Skin of body (tissue), 2 donors: ENCODE results near the gene PTH. TPM values are rescaled to one million over a fixed set of nuclear protein-coding genes. Genes with fewer than 3 reads are reported as not detected.

Experiments used
- DNase-seq: peaks from one replicate; lab custom pipeline; 2025; lab: John Stamatoyannopoulos, UW
- total RNA-seq: library from RNA; depleted of rRNA; stranded (reverse); fragments of >200 nt; gene quantifications from one replicate; pipeline ENCODE4 v1.2.3, GENCODE V29; 2014

The PTH gene
- total RNA-seq = not detected

DNA sequence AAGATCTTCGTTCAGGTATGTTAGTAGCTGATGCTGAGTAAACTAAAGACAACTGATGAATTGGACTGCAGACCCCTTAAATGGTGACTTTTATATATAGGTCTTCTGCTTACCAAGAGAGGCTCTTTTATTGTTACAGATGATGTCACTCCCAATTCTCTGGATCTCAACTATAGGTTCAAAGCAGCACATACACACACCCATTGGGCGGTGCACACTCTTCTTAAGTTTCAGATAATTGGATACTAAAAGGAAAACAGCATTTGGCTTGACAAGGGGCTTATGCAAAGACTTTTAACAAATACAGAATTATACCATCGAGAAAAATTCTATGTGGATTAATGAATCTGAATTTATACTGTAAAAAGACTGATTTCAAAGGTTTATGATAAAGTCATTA is at the start of gene PTH:
Gene PTH, minus strand, starts transcription at position 69 of the 400 bp plus-strand sequence. CDS start 3,142 bp downstream, outside the sequence.
- DNase-seq = no peak

DNA sequence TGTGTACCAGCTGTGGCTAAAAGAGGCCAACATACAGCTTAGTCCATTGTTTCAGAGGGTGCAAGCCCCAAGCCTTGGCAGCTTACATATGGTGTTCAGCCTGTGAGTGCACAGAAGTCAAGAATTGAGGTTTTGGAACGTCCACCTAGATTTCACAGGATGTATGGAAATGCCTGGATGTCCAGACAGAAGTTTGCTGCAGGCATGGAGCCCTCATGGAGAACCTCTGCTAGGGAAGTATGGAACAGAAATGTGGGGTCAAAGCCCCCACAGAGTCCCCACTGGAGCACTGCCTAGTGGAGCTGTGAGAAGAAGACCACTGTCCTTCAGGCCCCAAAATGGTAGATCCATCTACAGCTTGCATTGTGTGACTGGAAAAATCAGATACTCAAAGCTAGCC is 42.2 kb upstream of the PTH start:
- no peak for DNase-seq

DNA sequence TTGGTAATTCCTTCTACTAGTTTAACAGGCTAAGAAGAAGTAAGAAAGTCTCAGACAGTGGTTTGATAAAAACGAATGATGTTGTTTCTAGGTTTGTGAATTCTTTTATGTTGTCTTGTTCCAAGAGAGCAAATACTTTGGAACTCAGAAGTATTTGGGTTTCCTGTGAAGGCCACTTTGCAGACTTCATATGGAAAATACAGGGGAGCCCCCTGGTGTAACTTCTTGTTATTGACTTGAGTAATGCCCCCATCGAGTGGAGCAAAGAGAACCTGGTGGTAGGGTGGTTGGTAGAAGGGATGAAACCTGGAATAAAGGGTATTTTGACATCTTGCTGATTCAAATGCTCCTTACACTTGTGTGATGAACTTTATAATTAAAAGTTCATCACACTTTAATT is 40.0 kb upstream of the PTH start:
- no peak for DNase-seq

DNA sequence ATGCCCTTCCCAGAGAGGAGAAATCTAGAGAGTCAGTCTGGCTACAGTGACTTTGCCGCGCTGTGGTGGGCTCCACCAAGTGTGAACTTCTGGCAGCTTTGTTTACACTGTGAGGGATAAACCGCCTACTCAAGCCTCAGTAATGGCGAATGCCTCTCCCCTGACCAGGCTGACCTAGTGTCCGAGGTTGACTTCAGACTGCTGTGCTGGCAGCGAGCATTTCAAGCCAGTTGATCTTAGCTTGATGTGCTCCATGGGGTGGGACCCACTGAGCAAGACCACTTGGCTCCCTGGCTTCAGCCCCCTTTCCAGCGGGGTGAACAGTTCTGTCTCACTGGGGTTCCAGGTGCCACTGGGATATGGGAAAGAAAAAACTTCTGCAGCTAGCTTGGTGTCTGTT is 38.6 kb upstream of the PTH start:
- no peak for DNase-seq

DNA sequence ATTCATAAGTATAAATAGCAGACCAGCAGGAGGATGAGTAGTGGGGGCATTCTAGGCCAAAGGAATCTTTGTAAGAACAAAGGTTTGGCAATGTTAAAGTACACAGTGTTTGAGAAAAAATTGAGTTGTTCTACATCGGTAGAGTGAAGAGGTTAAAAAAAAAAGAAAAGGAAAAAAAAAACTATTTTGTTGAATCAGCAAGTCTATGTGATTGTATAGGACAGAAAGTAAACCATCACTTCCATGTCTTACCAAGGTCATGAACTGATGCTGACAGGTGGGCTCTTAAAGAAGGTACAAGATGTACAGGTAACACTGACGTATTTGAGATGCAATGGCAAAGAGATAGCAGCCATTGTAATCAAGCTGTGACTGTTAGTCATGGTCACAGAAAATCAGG is 29.5 kb upstream of the PTH start:
- no peak for DNase-seq

DNA sequence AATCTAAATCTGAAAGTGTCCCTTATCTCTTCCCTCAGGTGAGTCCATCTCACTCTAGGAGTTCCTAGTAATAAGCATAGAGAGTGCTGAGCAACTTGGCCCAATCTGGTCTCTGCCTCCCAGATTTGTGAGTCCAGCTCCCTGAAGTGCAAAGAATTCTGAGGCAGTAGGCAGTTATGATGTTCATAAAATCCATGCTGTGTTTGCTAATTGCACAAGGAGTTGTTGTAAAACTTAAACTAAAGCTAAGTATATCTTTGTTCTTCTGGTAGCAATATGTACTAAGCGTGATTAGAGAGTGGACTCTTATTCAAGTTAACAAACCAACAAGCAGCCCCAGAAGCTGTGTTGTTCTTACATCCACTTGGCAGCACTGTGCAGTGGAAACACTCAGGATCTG is 7.6 kb upstream of the PTH start:
- DNase-seq = no peak

DNA sequence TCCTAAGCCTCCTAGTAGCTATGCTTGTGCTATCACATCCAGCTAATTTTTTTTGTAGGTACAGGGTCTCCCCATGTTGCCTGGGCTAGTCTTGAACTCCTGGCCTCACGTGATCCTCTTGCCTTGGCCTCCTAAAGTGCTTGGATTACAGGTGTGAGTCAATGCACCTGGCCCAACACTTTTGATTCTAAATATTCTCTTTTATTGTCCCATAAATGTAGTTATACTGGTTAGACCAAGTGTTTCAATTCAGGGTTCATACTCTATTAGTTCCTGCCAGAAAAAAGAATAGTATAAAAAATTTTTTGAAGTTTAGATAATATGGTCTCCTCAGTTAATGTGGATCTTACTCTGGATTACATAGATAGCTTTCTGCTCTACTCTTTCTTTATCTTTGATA is 6.7 kb upstream of the PTH start:
- no peak for DNase-seq

DNA sequence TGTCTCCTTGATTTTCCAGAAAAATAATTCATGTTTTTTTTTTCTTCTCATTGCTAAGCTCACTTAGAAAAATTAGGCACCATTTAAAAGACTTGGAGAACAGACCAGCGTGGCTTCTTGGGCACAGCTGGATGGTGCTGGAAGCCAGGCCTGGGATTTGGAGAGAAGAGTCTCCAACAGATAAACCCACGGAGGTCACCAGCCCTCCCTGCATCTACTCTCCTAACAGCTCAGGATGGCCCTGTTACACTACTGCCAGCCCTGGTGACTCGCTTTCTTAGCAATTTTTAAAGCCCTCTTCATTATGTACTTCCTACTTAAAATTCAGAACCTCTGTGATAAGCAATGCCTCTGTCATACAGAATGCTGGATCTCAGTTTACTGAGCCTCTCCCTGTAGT is 1.7 kb downstream of the PTH start:
- DNase-seq = no peak

DNA sequence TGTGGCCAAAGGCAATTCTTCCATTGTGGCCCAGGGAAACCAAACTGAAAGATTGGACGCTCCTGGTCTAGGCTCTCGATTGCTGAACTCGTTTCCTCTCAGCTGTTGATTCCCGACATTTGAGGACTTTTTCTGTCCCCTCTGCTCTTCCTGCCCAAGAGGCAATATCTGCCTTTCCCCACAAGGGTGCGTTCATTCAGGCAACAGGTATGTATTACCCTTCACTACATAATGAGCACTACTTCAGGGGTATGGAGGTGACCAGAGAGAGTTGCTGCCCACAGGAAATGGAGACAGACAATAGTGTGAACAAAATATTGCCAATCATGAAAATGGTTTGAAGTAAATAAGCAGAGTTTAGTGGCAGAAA is 8.2 kb downstream of the PTH start:
- DNase-seq = no peak

DNA sequence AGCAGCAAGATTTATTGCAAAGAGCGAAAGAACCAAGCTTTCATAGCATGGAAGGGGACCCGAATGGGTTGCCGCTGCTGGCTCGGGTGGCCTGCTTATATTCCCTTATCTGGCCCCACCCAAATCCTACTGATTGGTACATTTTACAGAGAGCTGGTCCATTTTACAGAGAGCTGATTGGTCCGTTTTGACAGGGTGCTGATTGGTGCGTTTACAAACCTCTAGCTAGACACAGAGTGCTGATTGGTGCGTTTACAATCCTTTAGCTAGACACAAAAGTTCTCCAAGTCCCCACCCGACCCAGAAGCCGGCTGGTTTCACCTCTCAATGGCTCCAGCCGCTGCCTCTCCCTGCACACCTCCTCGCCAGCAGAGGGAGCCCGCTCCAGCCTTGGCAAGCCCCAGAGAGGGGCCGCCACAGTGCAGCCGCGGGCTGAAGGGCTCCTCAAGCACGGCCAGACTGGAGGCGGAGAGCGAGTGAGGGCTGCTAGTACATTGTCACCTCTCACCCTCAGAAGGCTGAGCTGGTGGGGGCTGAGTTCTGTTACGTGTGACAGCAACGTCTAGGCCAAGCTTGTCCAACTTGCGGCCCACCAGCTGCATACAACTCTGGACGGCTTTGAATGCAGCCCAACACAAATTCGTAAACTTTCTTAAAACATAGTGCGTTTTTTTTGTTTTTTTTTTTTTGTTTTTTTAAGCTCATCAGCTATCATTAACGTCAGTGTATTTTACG is 8.7 kb downstream of the PTH start:
- DNase-seq = no peak

DNA sequence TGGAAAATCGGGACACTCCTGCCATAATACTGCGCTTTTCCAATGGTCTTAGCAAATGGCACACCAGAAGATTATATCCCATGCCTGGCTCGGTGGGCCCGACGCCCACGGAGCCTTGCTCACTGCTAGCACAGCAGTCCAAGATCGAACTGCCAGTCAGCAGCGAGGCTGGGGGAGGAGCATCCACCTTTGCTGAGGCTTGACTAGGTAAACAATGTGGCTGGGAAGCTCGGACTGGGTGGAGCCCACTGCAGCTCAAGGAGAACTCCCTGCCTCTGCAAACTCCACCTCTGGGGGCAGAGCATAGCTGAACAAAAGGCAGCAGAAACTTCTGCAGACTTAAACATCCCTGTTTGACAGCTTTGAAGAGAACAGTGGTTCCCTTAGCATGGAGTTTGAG is 15.6 kb downstream of the PTH start:
- no peak for DNase-seq

DNA sequence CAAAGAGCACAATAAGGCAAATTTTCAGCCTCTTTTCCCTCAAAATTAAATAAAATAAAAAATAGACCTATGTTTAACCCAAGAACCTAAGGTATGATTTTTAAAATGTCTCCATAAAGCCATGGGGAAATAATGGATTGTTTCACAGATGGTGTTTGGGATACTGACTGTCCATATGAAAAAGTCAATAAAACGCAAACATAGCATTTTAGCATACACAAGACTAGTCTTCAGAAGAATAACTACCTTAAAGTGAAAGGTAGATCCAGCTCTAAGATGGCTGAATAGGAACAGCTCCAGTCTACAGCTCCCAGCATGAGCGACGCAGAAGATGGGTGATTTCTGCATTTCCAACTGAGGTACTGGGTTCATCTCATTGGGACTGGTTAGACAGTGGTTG is 16.1 kb downstream of the PTH start:
- DNase-seq = no peak

DNA sequence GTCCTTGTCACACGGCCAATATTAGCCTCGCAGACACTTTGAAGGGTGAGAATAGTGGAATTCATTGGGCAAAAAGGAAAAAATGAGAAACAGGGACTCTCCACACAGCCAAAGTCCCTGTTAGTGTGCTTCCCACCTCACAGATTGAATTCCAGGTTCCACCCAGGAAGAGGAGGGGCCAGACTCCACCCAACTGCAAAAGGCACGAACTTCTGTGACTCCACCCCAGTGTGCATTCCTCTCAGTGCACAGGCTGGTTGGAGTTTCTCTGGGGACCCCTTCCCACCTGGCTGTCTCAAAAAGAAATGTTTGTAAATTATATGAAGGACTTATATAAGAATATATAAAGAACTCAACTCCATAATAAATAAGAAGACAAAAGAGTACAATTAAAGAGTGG is 20.7 kb downstream of the PTH start:
- DNase-seq = no peak

DNA sequence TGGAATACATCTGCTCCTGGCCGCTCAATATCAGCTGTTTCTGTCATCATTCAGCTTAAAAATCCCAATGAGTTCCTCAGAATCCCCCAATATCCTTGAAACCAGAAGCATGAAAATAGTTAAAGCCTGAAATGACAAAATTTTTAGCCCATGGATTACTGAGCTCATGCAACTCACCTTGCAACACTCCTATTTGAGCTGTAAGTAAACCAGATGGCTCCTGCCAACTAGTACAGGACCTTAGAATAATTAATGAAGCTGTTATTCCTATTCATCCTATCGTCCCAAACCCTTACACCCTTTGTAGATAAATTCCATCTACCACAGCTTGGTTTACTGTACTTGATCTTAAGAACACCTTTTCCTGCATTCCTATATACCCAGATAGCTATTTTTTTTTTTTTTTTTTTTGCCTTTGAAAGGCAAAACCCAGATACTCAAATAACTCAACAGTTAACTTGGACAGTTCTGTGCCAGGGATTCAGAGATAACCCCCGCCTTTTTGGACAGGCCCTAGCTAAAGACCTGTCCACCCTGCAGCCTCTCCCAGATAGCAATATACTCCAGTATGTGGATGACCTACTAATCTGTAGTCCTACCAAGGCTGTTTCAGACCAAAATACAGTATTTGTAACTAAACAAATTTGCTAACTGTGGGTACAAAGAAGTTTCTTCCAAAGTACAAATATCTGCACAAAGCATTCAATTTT is 22.6 kb downstream of the PTH start:
- no peak for DNase-seq

DNA sequence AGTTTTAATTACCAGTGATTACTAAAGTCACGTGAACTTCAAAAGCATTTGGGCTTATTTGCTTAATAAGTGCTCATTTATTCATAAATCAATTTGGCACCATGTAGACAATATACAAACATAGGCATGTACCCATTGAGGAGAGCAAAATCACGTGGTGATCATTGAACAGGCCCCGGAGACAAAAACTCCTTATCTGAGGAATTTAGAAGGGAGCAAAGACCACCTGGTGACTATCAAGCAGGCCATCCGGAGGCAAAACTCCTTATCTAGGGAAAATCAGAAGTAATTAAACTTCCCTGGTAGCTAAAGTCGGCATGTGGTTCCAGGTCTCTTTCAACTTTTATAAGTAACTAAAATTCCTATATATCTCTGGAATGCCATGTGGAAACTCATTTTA is 27.0 kb downstream of the PTH start:
- no peak for DNase-seq

DNA sequence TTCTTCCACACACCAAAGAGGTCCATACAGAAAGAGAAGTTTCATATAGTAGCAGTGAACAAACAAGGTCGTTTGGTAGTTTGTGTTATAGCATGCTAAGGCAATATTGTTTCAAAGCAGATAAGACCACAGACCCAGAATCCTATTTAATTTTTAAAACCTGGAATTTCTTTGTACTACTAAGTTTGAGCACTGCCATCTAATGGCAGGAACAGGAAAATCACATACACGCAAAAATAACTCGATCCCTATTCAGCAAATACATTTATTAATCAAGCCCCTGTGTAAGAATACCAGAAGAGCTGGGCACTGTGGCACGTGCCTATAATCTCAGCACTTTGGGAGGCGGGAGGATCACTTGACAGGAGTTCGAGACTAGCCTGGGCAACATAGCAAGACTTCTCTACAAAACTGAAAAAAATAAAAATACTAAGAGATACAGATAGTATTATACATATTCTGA is 29.9 kb downstream of the PTH start:
- no peak for DNase-seq

DNA sequence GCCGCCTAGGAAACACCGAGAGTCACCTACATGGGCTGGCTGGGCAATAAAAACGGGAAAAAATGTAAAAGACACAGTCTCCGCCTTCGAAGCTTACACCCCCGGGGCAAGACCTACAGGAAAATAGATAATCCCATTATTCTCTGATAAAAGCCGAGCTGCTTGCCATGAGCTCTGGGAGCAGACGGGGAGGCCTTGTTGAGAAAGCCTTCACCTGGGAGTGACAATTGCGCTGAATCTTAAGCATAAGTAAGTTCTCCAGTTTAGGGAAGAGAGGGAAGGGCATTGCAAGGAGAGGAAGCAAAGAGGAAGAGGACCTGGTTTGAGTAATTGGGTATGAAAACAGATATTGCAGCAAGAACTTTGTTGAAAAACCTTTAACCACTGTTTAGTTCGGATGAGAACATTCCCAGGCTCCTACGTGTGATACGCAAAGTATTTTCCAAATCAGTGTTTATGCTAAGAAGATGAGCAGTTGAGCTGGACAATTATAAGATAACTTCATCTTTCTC is 32.0 kb downstream of the PTH start:
- DNase-seq = no peak

DNA sequence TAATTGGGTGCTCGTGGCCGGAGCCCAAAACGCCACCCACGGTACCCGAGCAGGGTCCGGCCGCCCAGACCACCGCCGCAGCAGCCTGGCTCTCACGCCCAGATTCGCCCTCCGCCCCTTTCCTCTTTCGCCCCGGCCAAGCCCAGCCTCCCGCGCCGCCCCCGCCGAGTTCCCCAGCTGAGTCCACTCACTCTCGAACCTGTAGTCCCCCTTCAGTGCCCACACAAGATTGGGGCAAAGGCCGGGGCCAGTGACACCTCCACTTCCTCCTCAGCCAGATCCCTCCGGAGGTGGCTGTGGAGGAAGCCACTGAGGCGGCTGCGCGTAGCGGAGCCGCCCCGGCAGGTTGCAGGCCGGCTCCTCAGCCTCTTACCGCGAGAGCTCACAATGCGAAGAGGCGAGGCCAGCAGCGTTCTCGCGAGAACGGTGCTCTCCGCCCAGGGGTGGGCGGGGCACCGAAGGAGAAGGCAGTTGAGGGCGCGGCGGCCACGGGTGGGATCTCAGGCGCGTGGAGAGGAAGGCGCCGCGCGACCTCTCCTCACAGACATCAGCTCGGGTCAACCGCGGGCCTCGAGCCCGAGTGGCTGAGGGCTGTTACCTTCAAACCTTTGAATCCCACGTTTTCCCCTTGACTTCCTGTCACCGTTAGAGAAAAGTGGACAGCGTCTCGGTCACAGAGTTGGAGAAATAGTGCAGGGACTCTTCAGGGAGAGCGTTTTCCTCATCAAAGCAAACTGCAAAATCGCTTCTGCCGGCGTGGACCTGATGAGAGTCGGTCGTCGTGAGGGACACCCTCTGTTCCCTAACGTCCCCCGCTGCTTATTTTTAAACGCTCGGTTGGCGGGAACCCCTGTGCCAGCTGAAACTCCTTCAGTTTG is 32.7 kb downstream of the PTH start, which contains the start of gene BTBD10:
Gene BTBD10, minus strand, starts transcription at position 322 of the 878 bp plus-strand sequence. CDS start 18,098 bp downstream, outside the sequence.
- DNase-seq = peak; percentile 94

DNA sequence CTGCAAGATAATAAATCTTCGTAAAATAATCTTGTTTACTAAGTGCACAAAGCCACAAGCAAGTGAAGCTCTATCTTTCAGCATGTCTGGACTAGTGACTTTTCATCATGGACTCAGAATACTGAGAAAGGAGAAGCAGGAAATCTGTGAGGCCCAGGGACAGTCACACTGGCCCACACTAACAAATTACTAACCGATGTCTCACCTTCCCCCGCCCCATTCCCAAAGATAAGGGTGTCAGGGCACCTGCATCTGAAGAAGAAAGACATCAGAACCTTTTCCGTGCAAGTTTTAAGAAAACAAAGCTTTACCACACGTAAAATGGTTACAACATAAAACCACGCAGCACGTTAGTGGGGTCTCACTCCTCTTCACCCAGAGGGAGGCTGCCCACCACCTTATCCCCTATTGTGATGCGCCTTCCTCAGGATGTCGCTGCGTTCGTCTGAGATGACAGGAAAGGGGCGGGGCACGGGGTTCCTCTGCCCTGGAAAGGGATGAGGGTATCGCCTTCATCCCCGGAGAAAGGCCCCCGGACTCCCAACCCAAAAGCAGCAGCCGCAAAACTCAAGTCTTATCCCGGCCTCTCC is 33.4 kb downstream of the PTH start:
- DNase-seq = no peak

DNA sequence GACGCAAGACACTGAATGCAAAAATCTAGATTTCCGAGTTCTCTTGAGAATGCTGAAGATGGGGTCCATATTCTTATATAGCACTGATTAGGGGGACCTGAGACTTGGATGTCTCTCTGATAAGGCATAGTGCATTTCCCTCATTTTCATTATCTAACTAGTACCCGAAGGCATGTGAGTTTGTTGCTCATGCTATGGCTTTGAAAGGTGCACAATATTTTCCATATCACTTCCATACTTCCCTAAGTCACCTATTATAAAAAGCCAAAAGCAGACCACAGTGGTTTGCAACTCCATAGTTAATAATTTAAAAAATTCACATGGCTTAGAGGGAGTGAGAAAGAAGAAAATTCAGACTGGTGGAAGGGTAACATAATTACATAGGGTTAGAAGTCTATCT is 34.5 kb downstream of the PTH start:
- no peak for DNase-seq

DNA sequence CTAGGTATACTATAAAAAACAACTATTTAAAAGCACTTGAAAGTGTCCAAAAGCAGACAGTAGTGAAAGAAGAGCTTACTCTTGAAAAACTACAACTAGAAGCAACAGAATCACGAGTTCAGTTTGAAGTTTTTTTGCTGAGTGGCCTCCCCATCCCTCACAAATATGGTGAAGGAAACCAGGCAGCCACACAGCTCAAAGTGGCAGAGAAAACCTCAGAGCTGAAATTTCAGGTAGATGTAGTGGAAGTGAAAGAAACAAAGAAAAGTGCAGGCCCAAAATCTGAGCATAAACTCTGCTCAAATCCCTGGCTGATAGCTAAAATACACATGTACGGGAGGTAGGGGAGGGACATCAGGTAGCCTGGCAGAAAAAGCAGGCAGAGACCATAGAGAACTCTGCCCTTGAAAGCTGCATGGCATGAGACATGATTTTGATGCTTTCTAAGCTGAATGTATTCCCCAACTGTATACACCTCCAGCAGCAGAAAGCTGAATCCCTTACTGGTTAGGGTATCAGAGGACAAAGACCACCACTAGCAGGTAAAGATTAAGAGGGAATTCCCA is 44.9 kb downstream of the PTH start:
- no peak for DNase-seq
